Hepatocyte (in vitro differentiated cells): ENCODE data around the gene MIS18BP1.

ENCODE experiments used
- EZH2 ChIP-seq: fragments of 200-600 bp; sonication (generic); IDR thresholded peaks from 2 replicates; pipeline ENCODE4 v1.6.1; 2016; ENCODE audit warnings: antibody characterized with exemption, mild to moderate bottlenecking, borderline replicate concordance
- TF ChIP-seq, protein P1 (sequence below): fragments of 200-600 bp; sonication (generic); IDR thresholded peaks from 2 replicates; pipeline ENCODE4 v1.5.1; 2016; ENCODE audit warnings: antibody characterized with exemption, mild to moderate bottlenecking; ENCODE audit not compliant: poor library complexity

GRCh38 chr14:45211295-45211694 lies 41.7 kb downstream of the MIS18BP1 start:
- TF ChIP-seq, protein P1, sequence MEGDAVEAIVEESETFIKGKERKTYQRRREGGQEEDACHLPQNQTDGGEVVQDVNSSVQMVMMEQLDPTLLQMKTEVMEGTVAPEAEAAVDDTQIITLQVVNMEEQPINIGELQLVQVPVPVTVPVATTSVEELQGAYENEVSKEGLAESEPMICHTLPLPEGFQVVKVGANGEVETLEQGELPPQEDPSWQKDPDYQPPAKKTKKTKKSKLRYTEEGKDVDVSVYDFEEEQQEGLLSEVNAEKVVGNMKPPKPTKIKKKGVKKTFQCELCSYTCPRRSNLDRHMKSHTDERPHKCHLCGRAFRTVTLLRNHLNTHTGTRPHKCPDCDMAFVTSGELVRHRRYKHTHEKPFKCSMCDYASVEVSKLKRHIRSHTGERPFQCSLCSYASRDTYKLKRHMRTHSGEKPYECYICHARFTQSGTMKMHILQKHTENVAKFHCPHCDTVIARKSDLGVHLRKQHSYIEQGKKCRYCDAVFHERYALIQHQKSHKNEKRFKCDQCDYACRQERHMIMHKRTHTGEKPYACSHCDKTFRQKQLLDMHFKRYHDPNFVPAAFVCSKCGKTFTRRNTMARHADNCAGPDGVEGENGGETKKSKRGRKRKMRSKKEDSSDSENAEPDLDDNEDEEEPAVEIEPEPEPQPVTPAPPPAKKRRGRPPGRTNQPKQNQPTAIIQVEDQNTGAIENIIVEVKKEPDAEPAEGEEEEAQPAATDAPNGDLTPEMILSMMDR = no peak
- no peak for TF ChIP-seq EZH2
